Vagina (tissue), 2 donors: ENCODE results near the gene SBF2. TPM values are rescaled to one million over a fixed set of nuclear protein-coding genes. Genes with fewer than 3 reads are reported as not detected.

Source experiments
- DNase-seq, 2 donors: peaks; one replicate each; pipeline ENCODE4 v3.0.0-alpha.2; 2017; ENCODE audit errors: extremely low spot score in 2 of 2
- H3K27ac ChIP-seq: fragments of 200-600 bp; sonication (generic); one replicate; pipeline ENCODE4 v1.5.1; 2019
- H3K27me3 ChIP-seq: fragments of 200-600 bp; sonication (generic); one replicate; pipeline ENCODE4 v1.5.1; 2019
- H3K36me3 ChIP-seq, 2 donors: fragments of 200-600 bp; sonication (generic); one replicate each; pipeline ENCODE4 v1.5.1; 2017 to 2019
- H3K4me1 ChIP-seq: fragments of 200-600 bp; sonication (generic); one replicate; pipeline ENCODE4 v1.5.1; 2019
- H3K4me3 ChIP-seq, 2 donors: fragments of 200-600 bp; sonication (generic); 1 replicate in 1 of 2; 2 replicates in 1 of 2; pipeline ENCODE4 v1.5.1; 2016 to 2019
- H3K9me3 ChIP-seq: fragments of 200-600 bp; sonication (generic); one replicate; pipeline ENCODE4 v1.5.1; 2019
- CTCF ChIP-seq, 3 experiments: fragments of 450-650 bp in 2 of 3; fragments of 200-600 bp in 1 of 3; sonication (generic) in 1 of 3; IDR thresholded peaks; one replicate each; pipeline ENCODE4 v1.5.1; 2017 to 2019; ENCODE audit warnings: antibody characterized with exemption in 3 of 3, mild to moderate bottlenecking in 2 of 3, moderate library complexity in 2 of 3
- POLR2A ChIP-seq, 2 donors: fragments of 450-650 bp; IDR thresholded peaks; one replicate each; pipeline ENCODE4 v1.6.1; 2017; ENCODE audit warnings: antibody characterized with exemption in 2 of 2, mild to moderate bottlenecking in 2 of 2, moderate library complexity in 2 of 2
- POLR2AphosphoS5 ChIP-seq, 2 donors: sonication (generic); formaldehyde crosslinking; IDR thresholded peaks; one replicate each; pipeline ENCODE4 v1.9.0; 2017; ENCODE audit warnings: antibody characterized with exemption in 2 of 2, mild to moderate bottlenecking in 2 of 2, low read depth in 1 of 2; ENCODE audit not compliant: insufficient read depth in 1 of 2
- intact Hi-C: fragments of 100-400 bp; cut with DNase I; formaldehyde crosslinking; loops from one replicate; pipeline ENCODE4 v1.15.1; 2023
- total RNA-seq: library from RNA; depleted of rRNA; stranded (reverse); fragments of >200 nt; gene quantifications from one replicate; pipeline ENCODE4 v1.2.3, GENCODE V29; 2016

SBF2 gene
- total RNA-seq, 1 donor from 2014 or later, result 69.5 TPM

- Histone ChIP-seq H3K36me3 (no peaks in the 10 kb centered on the region), H3K27me3 (no peaks in the 10 kb centered on the region), H3K27ac (no peak overlapping the region), H3K9me3 (no peaks in the 10 kb centered on the region), H3K4me1 (peaks cover 10% of the 10 kb centered on the region), H3K4me3 (no peak overlapping the region)
- no peak for DNase-seq
- TF ChIP-seq POLR2AphosphoS5 (IDR thresholded peaks at IDR 0.05; ENCODE audit: insufficient read depth in 1 of 2, low read depth in 1 of 2) (peak in 1 of 2 donors; percentile 41), POLR2A (IDR thresholded peaks at IDR 0.05) (no peak), CTCF (IDR thresholded peaks at IDR 0.05) (no peak)
- intact Hi-C loops, result no loop called here
Observed at GRCh38 chr11:9825315-9825714, 468.7 kb downstream of the SBF2 start.

- Histone ChIP-seq H3K36me3 (no peaks in the 10 kb centered on the region), H3K4me3 (no peak overlapping the region), H3K9me3 (no peaks in the 10 kb centered on the region), H3K4me1 (peaks cover 7% of the 10 kb centered on the region), H3K27me3 (no peaks in the 10 kb centered on the region), H3K27ac (no peak overlapping the region)
- no peak for DNase-seq
- intact Hi-C loops, result no loop called here
- TF ChIP-seq POLR2A (IDR thresholded peaks at IDR 0.05) (no peak), POLR2AphosphoS5 (IDR thresholded peaks at IDR 0.05; ENCODE audit: insufficient read depth in 1 of 2, low read depth in 1 of 2) (no peak), CTCF (IDR thresholded peaks at IDR 0.05) (no peak)
Observed at GRCh38 chr11:9823887-9824385, 470.1 kb downstream of the SBF2 start.

GRCh38 chr11:9823439-9823838 lies 470.6 kb downstream of the SBF2 start:
- Histone ChIP-seq H3K36me3 (no peaks in the 10 kb centered on the region), H3K4me3 (no peak overlapping the region), H3K4me1 (peaks cover 7% of the 10 kb centered on the region), H3K27me3 (no peaks in the 10 kb centered on the region), H3K9me3 (no peaks in the 10 kb centered on the region), H3K27ac (no peak overlapping the region)
- intact Hi-C loops, result no loop called here
- no peak for DNase-seq
- TF ChIP-seq POLR2AphosphoS5 (IDR thresholded peaks at IDR 0.05; ENCODE audit: insufficient read depth in 1 of 2, low read depth in 1 of 2) (no peak), CTCF (IDR thresholded peaks at IDR 0.05) (no peak), POLR2A (IDR thresholded peaks at IDR 0.05) (no peak)

- intact Hi-C loops, result no loop called here
- Histone ChIP-seq H3K27me3 (no peaks in the 10 kb centered on the region), H3K4me1 (peaks cover 7% of the 10 kb centered on the region), H3K9me3 (no peaks in the 10 kb centered on the region), H3K4me3 (no peak overlapping the region), H3K36me3 (no peaks in the 10 kb centered on the region), H3K27ac (no peak overlapping the region)
- TF ChIP-seq POLR2AphosphoS5 (IDR thresholded peaks at IDR 0.05; ENCODE audit: insufficient read depth in 1 of 2, low read depth in 1 of 2) (no peak), POLR2A (IDR thresholded peaks at IDR 0.05) (no peak), CTCF (IDR thresholded peaks at IDR 0.05) (no peak)
- no peak for DNase-seq
Observed at GRCh38 chr11:9821008-9821752, 472.8 kb downstream of the SBF2 start.

GRCh38 chr11:9820260-9820659 lies 473.8 kb downstream of the SBF2 start:
- H3K4me3 ChIP-seq, result no peak overlapping the region
- no peak for TF ChIP-seq POLR2A (IDR thresholded peaks at IDR 0.05)
- no peak for TF ChIP-seq POLR2AphosphoS5 (IDR thresholded peaks at IDR 0.05; ENCODE audit: insufficient read depth in 1 of 2, low read depth in 1 of 2)
- TF ChIP-seq CTCF (IDR thresholded peaks at IDR 0.05), result no peak
- intact Hi-C loops, result no loop called here
- peaks cover 7% of the 10 kb centered on the region for H3K4me1 ChIP-seq
- no peaks in the 10 kb centered on the region for H3K27me3 ChIP-seq
- H3K27ac ChIP-seq, result no peak overlapping the region
- no peak for DNase-seq
- no peaks in the 10 kb centered on the region for H3K9me3 ChIP-seq
- H3K36me3 ChIP-seq, result no peaks in the 10 kb centered on the region
